HG02571 (cell line): ENCODE results near the gene CALCOCO2.
A peak's percentile ranks its signal among the peaks of the same experiment; 100 is the strongest.
"Not testable (repeated sequence)": the region's sequence is repeated elsewhere in the genome, so short reads cannot be mapped to it uniquely, and the experiment has no call there.

Experiments used
- ATAC-seq: cut with Tn5 transposase; IDR thresholded peaks from one replicate; pipeline ENCODE4 v1.9.1; 2021; ENCODE audit warnings: mild to moderate bottlenecking, moderate library complexity; ENCODE audit not compliant: unreplicated experiment

Gene CALCOCO2

DNA sequence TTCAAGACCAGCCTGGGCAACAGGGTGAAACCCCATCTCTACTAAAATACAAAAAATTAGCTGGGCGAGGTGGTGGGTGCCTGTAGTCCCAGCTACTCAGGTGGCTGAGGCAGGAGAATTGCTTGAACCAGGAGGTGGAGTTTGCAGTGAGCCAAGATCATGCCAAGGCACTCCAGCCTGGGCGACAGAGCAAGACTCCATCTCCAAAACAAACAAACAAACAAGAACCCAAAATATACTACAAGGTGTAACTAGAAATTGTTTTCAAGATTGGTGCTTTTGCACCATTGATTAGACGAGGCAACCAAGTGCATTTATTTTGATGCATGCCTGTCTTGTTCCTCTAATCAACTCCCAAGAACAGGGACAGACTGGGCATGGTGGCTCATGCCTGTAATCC lies 41.6 kb downstream of the CALCOCO2 start:
- not testable (repeated sequence) for ATAC-seq

DNA sequence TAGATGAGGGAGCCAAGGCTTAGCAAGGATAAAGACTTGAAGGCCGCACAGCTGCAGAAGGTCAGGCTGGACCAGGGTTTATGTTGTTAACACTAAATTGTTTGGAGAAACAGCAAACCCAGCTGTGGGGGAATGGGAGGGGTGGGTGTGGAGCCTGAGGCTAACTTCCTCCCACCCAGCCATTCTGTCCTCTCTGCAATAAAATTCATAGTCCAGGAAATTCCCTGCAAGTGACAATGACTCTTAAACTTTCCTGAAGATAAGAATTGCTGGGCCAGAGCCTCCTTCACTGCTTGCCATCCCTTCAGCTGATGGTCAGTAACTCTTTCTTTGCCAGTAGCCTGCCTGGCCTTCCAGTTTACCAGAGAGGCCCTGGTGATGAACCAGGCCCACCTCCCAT lies 42.4 kb downstream of the CALCOCO2 start:
- no peak for ATAC-seq

DNA sequence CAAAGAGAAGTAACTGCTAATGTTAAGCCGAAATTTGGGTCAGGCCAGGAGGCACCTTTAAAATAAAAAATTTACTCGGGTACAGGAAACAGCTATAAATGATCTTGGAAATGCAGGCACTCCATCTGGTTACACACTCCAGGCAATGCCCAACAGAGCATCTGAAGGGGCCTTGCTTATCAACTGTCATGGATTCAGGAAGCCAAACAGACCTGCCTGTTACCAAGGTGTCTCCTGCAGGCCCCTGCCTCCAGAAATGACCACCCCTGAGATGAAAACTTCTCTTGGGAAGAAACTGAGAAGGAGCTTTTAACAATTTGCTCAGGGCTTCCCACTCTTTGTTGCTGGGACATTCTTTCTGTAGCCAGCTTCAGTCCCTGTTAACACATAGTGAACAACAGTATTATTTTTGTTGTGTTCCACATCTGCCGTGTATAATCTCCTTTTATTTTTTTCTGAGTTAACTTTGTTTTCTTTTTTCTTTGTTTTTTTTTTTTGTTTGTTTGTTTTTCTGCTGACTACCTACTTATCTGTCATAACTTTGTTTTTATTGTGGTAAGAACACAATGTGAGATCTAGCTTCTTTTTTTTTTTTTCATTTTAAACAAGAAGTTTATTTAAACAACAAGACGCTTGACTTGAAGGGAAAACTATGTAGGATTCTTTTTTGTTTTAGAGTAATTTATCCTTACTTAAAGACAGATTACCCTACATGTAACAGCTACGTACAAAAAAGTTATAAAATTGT lies 43.0 kb downstream of the CALCOCO2 start:
- ATAC-seq: no peak

DNA sequence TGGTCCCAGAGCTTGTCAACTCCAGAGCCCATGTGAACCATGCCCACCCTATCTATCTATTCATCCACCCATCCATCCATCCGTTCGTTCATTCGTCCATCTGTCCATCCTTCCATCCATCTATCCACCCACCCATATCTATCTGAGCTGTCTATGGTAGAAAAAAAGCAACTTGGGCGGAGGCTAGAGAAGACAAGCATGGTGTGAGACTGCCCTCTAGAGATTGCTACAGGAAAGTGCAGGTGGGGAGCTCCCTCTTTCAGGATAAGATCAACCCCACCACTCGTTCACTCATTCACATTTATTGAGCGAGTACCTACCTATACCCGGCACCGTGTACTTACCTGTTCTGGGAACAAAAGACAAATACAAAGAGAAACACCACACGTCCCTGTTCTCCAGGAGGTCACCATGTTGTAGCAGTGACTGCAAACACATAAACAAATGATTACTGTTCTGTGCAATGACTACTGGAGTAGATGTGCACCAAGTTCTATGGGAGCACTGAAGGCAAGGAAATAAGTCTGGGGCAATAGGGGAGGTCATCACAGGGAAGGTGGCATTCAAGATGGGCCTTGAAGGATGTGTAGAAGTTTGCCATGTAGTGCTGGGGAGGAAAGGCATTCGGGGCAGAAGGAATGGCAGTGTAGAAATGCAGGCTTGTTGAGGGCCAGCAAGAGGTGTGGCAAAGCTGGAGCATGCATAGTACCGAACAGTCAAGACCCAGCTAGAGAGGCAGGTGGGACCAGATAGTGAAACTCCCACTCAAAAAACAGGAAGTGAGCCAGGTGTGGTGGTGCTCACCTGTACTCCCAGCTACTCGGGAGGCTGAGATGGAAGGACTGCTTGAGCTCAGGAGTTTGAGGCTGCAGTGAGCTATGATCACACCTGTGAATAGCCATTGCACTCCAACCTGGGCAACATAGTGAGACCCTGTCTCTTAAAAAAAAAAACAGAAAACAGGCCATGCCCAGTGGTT lies 48.4 kb downstream of the CALCOCO2 start:
- no peak for ATAC-seq

DNA sequence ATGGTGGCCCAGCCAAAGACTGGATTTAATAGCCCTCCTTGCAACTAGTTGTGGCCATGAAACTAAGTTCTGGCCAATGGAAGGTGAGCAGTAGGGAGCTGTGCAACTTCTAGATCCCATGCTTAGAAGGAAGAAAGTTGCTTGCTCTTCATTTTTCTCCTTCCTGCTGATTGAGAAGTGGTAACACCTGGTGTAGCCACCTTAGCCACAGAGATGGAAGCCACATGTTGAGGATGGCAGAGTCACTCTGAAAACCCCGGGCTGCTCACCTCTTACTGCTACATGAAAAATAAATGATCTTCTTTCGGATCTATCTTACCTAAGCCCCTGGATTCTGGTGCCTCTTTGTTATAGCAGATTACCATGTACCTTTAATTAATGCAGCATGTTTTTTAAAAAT lies 51.4 kb downstream of the CALCOCO2 start:
- no peak for ATAC-seq

DNA sequence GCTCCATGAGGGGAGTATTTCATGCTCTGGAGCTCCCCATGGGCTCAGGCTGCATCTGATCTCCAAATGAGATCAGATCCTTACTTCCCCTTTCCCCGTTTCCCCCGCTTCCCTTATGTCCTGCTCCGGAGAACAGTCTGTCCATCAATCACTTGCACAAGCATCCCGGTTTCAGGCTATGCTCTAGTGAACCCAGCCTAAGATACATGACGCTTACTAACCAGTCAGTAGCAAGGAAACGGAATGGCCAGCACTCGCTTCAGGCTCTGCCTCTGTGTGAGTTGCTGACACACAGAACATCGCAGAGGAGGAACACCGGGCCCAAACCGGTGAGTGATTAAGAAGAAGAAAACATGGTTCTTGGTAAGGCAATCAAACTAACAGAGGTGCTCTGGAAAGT lies 52.3 kb downstream of the CALCOCO2 start:
- no peak for ATAC-seq

DNA sequence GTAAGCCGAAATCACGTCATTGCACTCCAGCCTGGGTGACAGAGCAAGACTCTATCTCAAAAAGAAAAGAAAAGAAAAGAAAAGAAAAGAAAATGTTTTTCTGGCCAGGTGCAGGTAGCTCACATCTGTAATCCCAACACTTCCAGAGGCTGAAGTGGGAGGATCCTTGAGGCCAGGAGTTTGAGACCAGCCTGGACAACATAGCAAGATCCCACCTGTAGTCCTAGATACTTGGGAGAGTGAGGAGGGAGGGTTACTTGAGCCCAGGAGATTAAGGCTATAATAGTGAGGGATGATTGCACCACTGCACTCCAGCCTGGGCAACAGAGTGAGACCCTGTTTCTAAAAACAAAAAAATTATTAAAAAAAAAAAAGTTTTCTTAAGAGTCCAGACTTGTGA lies 59.3 kb downstream of the CALCOCO2 start:
- no peak for ATAC-seq

DNA sequence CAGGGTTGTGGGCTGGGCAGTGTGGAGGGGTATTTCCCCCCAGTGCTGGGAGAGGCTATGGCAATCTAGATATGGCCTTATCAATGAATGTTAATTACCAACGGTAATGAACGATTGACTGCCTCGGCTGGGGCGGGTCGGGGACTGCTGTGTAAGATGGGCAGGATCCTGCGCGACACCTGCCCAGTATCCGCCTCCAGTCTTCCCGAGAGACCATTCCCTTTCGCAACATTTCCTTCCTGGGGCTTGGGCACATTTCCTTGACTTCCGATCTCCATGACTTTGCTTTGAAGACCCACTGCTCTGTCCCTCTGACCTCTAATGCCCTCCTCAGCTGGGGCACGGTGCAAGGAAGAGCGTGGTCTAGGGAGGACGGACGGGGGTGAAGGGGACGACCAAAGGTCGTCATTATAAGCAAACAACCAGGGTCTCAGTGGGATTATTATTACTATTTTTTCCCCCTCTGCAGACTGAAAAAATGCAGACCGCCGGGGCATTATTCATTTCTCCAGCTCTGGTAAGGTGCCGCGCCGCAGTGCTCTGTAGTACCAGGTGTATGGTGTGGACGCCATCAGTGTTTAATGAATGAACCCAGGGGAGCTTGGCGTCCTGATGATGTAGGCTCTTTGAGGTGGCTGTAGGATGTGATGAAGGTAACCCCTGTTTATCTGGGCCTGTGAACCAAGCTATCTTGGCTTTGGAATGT lies 62.3 kb downstream of the CALCOCO2 start:
- no peak for ATAC-seq

DNA sequence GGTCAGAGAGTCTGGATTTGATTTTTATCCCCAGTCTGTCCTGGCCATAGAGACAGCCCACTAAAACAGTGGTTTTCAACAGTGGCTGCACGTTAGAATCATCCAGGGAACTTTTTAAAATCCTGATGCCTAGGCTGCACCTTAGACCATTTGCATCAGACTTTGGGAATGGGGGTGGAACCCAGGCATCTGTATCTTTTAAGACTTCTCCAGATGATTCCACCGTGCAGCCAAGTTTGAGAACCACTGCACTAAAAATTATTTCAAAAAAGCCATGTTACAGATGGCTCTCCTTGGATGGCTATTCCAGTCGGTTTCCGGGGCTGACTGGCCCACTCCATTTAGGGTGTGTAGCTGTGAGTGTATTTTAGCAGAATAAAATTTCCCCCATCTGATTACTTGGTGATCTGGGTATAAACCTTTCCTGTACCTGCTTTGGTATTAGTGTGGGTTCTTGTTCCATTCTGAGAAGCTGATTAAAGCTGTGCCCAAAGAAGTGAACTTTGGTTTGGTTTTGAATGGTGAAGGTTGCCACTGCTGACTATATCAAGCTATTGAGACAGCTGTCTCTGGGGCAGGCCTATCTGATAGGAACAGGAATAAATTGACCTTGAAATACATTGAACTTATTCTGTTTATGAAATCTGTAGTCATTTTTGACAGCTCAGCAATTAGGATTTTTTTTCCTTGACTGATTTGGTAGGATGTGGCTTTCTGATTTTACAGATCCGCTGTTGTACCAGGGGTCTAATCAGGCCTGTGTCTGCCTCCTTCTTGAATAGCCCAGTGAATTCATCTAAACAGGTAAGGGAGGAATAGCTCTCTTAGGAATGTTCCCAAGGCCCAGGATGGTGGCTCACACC lies 63.0 kb downstream of the CALCOCO2 start:
- no peak for ATAC-seq

DNA sequence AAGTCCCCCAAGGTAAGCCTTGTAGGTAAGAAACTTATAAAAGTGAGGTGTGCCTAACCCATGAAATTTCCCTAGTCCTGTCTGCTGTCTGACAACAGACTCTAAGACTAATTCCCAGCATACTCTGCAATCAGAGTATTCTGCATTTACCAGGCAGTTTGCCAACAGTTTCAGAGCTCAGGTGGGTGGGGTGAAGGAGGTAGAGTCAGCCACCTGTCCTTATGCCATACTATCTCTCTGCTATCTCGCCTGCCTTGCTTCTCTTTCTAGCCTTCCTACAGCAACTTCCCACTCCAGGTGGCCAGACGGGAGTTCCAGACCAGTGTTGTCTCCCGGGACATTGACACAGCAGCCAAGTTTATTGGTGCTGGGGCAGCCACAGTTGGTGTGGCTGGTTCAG lies 64.1 kb downstream of the CALCOCO2 start:
- no peak for ATAC-seq

DNA sequence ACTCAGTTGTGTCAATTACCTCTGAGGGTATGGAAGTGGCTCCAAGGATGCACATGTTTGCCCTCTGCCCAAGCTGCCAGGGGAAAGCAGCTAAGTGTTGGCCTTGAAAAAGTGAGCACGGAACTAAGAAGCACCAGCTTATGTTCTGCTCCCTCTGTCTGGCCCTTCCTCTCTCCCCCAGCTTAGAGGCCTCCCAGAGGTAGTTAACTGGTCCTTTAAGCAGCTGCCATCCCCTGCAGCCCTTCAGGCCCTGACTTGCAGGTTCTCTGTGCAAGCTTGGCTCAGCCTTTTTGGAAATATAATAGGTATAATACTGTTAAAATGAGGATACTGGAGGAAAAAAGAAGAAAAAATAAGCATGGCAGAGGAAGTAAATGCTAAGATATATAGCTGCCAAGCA lies 70.4 kb downstream of the CALCOCO2 start:
- no peak for ATAC-seq

DNA sequence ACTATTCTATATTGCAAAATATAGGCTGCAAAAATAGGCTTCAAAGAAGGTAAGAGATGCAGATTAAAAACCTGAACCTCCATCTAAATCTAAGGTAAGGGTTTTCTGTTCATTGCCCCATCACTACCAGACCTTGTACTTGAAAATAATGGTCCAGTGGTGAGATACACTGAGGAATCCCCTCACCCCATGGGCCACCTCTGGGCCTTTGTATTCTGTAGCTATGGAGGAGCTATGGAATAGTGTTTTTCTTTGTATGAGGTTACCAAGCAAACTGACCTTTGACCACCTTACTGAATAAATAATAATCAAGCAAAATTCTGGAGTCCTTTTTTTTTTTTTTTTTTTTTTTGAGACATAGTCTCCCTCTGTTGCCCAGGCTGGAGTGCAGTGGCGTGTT lies 72.6 kb downstream of the CALCOCO2 start:
- no peak for ATAC-seq

DNA sequence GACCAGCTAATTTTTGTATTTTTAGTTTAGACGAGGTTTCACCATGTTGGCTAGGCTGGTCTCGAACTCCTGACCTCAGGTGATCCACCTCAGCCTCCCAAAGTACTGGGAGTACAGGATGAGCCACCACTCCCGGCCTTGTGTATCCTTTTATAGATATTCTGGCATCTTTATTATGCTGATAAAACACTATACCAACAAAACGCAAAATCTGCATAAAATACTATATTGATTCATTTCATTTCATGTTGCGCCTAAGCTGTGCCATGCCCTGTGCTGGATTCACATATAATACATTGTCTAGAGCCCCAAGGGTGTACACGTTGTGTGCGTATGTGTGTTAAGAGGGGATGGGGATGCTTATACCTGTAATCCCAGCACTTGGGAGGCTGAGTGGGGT lies 73.6 kb downstream of the CALCOCO2 start:
- ATAC-seq: no peak

DNA sequence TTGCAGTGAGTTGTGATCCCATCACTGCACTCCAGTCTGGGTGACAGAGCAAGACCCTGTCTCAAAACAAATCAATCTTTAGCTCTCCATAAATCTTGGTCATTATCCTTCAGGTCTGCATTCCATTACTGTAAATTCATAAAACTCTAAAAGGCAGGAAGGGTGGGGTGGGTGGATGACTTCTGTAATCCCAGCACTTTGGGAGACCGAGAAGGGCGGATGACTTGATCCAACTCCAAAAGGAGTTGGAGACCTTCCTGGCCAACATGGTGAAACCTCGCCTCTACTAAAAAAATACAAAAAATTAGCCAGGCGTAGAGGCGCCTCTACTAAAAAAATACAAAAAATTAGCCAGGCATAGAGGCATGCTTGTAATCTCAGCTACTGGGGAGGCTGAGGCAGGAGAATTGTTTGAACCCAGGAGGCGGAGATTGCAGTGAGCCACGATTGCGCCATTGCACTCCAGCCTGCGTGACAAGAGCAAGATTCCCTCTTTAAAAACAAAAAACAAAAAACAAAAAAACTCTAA lies 75.2 kb downstream of the CALCOCO2 start:
- ATAC-seq: no peak

DNA sequence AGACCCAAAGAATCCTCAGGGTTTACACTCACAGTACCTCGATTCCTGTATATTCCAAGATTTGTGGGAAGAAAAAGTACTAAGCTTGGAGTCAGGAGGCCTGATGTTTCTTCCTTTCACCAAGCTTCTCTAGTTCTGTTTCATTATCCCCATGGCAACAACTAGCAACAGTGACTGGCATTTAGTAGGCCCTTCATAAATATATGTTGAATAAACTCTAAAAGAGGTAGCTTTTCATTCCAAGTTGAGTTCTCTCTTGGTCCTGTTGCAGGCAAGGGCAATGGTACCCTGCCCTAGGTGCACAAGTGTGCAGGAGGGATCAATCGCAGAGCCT lies 76.8 kb downstream of the CALCOCO2 start:
- ATAC-seq: no peak

DNA sequence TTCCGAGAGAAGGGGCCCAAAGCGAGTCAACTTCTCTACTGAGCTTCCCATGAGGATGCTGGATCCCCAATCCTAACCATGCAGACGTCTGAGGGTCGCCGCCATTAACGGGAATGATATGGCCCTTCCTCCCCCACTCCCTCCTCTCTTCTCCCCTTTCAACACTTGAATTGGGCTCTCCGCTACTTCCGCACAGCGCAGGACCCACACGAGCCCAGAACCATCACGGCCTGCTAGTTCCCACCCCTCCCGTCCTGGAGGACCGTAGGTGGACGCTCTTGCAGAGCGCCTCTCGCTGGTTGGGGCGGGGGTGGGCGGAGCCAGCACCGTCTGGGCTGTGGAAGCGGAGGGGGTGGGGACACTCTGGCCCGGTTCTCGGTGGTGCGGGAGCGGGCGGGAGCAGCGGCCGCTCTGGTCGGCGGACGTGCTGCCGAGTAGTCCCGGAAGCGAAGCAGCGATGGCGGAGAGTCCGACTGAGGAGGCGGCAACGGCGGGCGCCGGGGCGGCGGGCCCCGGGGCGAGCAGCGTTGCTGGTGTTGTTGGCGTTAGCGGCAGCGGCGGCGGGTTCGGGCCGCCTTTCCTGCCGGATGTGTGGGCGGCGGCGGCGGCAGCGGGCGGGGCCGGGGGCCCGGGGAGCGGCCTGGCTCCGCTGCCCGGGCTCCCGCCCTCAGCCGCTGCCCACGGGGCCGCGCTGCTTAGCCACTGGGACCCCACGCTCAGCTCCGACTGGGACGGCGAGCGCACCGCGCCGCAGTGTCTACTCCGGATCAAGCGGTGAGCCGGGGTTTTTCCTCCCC lies 77.4 kb downstream of the CALCOCO2 start, which contains the start of gene UBE2Z:
TSS of gene UBE2Z (plus strand) at position 361 of the 797 bp plus-strand sequence. CDS start at position 458, 97 bp downstream.
- peak; percentile 73 for ATAC-seq

DNA sequence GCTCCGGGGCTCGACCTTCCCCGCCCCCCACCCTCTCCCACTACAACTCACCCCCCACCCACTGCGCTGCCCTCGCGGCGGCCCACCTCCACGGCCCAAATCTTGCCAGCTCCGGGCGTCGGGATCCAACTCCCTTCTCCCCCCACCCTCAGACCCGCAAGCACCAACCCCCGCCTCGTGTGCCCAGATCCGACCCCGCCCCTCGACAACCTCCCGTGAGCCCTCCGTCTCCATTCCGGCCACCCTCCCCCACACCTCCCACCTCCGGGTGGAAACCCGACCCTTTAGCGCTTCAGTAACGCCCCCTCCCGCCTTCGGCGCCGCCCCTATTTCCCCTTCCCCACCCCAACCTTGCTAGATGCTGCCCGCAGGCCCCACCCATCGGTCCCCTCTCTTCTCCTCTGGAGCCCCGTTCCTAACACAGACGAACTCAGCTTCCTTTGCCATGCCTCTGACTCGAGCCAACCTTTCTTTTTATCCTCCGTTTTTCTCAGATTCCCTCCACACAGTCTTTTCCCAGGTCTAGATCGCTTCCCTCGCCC lies 78.1 kb downstream of the CALCOCO2 start:
- ATAC-seq: peak; percentile 37

DNA sequence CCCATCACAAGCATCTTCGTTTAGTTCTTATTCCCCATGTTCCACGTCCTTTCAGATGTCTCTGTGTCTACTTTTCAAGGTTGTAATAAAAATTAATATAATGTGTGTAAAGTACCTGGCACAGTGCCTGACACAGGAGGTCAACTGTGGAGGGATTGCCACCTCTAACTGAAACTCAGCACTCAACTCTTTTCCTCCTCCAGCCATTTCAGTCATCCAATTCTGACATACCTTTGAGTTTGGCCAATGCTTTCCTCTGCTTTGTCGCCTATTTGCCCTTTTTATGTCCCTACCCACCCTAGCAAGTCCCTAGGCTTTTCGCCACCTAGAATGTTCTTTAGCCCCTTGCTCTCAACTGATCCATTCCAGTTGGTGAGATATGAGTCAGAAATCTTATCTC lies 78.9 kb downstream of the CALCOCO2 start:
- ATAC-seq: no peak

DNA sequence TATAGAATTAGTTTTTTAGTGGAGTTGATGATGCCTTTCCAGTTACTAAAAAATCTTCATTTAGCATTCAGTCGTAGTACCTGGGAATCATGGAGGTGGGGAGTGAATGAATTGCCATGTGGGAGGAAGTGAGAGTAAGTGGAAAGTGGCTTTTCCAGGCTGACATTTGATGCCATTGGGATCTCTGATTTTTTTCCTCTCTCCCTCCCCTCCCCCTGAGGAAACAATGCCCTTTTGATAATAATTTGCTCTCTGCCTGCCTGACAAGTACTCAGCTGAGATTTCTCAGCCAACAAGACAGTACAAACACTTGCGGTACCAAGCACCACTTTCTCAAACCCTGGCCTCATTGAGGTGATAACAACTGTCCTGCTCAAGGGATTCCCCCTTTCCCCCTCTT lies 79.5 kb downstream of the CALCOCO2 start:
- ATAC-seq: no peak
